Smooth muscle cell (in vitro differentiated cells): ENCODE measurements around the gene SYMPK. TPM values are rescaled to one million over a fixed set of nuclear protein-coding genes. Genes with fewer than 3 reads are reported as not detected.

Experiments used
- DNase-seq: peaks from one replicate; lab custom pipeline; 2025; ENCODE audit not compliant: unreplicated experiment; lab: John Stamatoyannopoulos, UW
- H2AFZ ChIP-seq: fragments of 200-600 bp; sonication (generic); 2 replicates; pipeline ENCODE4 v1.6.0; 2016; ENCODE audit warnings: antibody characterized with exemption, low read depth, mild to moderate bottlenecking
- H3F3A ChIP-seq: fragments of 200-600 bp; sonication (generic); 2 replicates; pipeline ENCODE4 v1.6.0; 2017; ENCODE audit warnings: antibody characterized with exemption, low read depth
- H3K27ac ChIP-seq: fragments of 200-600 bp; sonication (generic); 2 replicates; pipeline ENCODE4 v1.5.1; 2016; ENCODE audit warnings: low read depth, mild to moderate bottlenecking
- H3K27me3 ChIP-seq: fragments of 200-600 bp; sonication (generic); 2 replicates; pipeline ENCODE4 v1.6.1; 2016; ENCODE audit warnings: low read depth, mild to moderate bottlenecking
- H3K36me3 ChIP-seq: fragments of 200-600 bp; sonication (generic); 2 replicates; pipeline ENCODE4 v1.5.1; 2016; ENCODE audit warnings: low read depth
- H3K4me1 ChIP-seq: fragments of 200-600 bp; sonication (generic); 2 replicates; pipeline ENCODE4 v1.5.1; 2016; ENCODE audit warnings: low read depth
- H3K4me2 ChIP-seq: fragments of 200-600 bp; sonication (generic); 2 replicates; pipeline ENCODE4 v1.6.0; 2016; ENCODE audit warnings: mild to moderate bottlenecking
- H3K4me3 ChIP-seq: fragments of 200-600 bp; sonication (generic); 2 replicates; pipeline ENCODE4 v1.5.1; 2016; ENCODE audit warnings: mild to moderate bottlenecking
- H3K79me2 ChIP-seq: fragments of 200-600 bp; sonication (generic); 2 replicates; pipeline ENCODE4 v1.6.0; 2016; ENCODE audit warnings: low read depth, mild to moderate bottlenecking
- H3K9ac ChIP-seq: fragments of 200-600 bp; sonication (generic); 2 replicates; pipeline ENCODE4 v1.6.0; 2016; ENCODE audit warnings: low read depth
- H3K9me3 ChIP-seq: fragments of 200-600 bp; sonication (generic); replicated peaks from 2 replicates; pipeline ENCODE4 v1.5.1; 2016; ENCODE audit warnings: low read depth
- H4K20me1 ChIP-seq: fragments of 200-600 bp; sonication (generic); 2 replicates; pipeline ENCODE4 v1.6.0; 2016; ENCODE audit warnings: low read depth
- CTCF ChIP-seq: fragments of 200-600 bp; sonication (generic); IDR thresholded peaks from 2 replicates; pipeline ENCODE4 v1.5.1; 2017; ENCODE audit warnings: borderline replicate concordance, mild to moderate bottlenecking, antibody characterized with exemption; ENCODE audit not compliant: insufficient read depth, poor library complexity, severe bottlenecking
- WGBS: methylation state at CpG from one replicate; pipeline ENCODE4 v1.1.7; 2016; ENCODE audit warnings: low lambda C conversion rate; 5-methylcytosine and 5-hydroxymethylcytosine counted together
- polyA plus RNA-seq: library from polyadenylated mRNA; unstranded; fragments of >200 nt; fragmentation: Nextera tagmentation; extraction: Ambion mirVana; gene quantifications from 2 replicates; pipeline ENCODE4 v1.2.1, GENCODE V29; 2016
- total RNA-seq: library from RNA; depleted of rRNA; stranded (reverse); fragments of >200 nt; gene quantifications from 2 replicates; pipeline ENCODE4 v1.2.3, GENCODE V29; 2014

The SYMPK gene
- total and polyA plus RNA-seq, 2 experiments from 2014 or later = 28.6 to 30.9 TPM

DNA sequence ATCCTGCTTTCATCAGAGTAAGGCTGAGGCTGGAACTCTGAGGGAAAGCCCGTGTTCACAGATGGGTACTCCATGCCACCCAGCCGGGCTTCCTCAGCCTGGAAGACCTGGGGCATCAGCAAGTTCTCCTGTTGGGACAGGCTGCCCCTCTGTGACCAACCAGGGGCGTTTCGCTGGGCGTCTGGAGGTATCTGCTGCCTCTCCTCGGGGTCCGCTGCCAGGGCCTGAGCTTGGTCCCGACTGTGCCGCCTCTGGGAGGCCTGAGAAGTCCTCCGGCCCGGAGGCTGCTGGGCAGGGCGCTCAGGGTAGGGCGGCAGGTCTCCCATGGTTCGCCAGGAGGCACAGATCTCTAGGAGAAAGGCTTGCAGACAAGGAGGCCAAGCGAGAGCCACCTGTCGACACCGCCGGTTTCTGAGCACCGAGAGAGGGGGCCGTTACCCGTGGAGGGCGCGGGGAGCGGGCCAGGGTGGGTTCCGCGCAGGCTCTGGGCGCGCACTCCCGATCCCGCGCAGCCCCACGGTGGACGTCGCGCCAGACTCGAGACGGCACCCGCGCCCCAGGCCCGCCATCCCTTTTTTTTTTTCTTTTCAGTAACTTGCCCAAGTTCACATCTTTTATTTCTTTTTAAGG is 48.0 kb downstream of the SYMPK start, which contains the start of gene RSPH6A:
Gene RSPH6A, minus strand, starts transcription at position 458 of the 630 bp plus-strand sequence. Its CDS starts 132 bp downstream, at position 326.
- no peak for TF ChIP-seq CTCF
- Histone ChIP-seq H3K9me3 (no peaks in the 10 kb centered on the region), H3K4me3 (peak within 1 kb of the TSS; percentile 69), H3K27me3 (no peaks in the 10 kb centered on the region), H3K27ac (peak within 1 kb of the TSS; percentile 4), H3K4me2 (peak within 1 kb of the TSS; percentile 93), H3K4me1 (peaks cover 13% of the 10 kb centered on the region), H4K20me1 (no peaks in the 10 kb centered on the region), H3K9ac (peak within 1 kb of the TSS; percentile 22), H3K36me3 (no peaks in the 10 kb centered on the region), H2AFZ (no peak within 1 kb of the TSS), H3K79me2 (no peaks in the 10 kb centered on the region), H3F3A (no peaks in the 10 kb centered on the region)
- WGBS = 18% methylated on average over 34 of the region's 40 CpGs
- DNase-seq = no peak

GRCh38 chr19:45814166-45814780 is 48.7 kb downstream of the SYMPK start:
- Histone ChIP-seq H3K79me2 (no peaks in the 10 kb centered on the region), H3K4me3 (no peak overlapping the region), H4K20me1 (no peaks in the 10 kb centered on the region), H3K4me2 (peak overlapping the region; percentile 93), H3K27me3 (no peaks in the 10 kb centered on the region), H3K9me3 (no peaks in the 10 kb centered on the region), H3F3A (peaks cover 3% of the 10 kb centered on the region), H3K9ac (no peak overlapping the region), H3K36me3 (no peaks in the 10 kb centered on the region), H2AFZ (no peak overlapping the region), H3K27ac (no peak overlapping the region), H3K4me1 (peaks cover 13% of the 10 kb centered on the region)
- no peak for TF ChIP-seq CTCF
- DNase-seq = no peak
- WGBS = 95% methylated on average over 12 of the region's 12 CpGs

- Histone ChIP-seq H3K36me3 (no peaks in the 10 kb centered on the region), H3K4me2 (no peak overlapping the region), H3K27ac (no peak overlapping the region), H3F3A (peaks cover 3% of the 10 kb centered on the region), H3K9ac (no peak overlapping the region), H3K9me3 (no peaks in the 10 kb centered on the region), H3K79me2 (no peaks in the 10 kb centered on the region), H2AFZ (no peak overlapping the region), H3K4me3 (no peak overlapping the region), H3K4me1 (peaks cover 13% of the 10 kb centered on the region), H4K20me1 (no peaks in the 10 kb centered on the region), H3K27me3 (no peaks in the 10 kb centered on the region)
- WGBS = 95% methylated on average over 6 of the region's 6 CpGs
- TF ChIP-seq CTCF = no peak
- DNase-seq = no peak
Measured at GRCh38 chr19:45812297-45812696, 50.6 kb downstream of the SYMPK start.
